ENCODE measurements around the gene ANKRD6.

ANKRD6 gene

GRCh38 chr6:89413006-89413400 is 19.9 kb upstream of the ANKRD6 start:
- no peak for TF ChIP-seq CTCF (conservative IDR thresholded peaks at IDR 0.05; ENCODE audit: low read length)
- no peak for DNase-seq (ENCODE audit: low read depth)
- H3K4me3 ChIP-seq (ENCODE audit: low read length) = no peak overlapping the region

DNA sequence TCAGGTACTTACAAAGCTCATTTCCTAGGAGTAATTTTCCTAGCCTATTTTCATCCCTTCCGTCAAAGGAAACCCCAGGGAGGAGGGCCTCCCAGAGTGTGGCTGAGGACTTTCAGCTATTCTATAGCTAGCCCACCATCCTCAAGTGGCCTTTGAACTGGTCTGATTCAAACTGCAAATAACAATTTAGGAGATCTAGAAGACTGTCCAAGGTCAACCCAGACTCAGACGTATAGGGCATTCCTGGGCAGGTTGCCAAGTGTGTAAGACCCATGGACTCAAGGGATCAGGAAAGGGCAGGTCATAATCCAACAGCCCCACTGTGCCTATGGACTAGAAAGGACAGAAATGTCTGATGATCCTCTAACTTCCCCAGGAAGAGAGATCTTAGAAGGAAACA is 18.7 kb upstream of the ANKRD6 start:
- DNase-seq (ENCODE audit: low read depth) = no peak
- TF ChIP-seq CTCF (conservative IDR thresholded peaks at IDR 0.05; ENCODE audit: low read length) = no peak
- H3K4me3 ChIP-seq (ENCODE audit: low read length) = no peak overlapping the region

DNA sequence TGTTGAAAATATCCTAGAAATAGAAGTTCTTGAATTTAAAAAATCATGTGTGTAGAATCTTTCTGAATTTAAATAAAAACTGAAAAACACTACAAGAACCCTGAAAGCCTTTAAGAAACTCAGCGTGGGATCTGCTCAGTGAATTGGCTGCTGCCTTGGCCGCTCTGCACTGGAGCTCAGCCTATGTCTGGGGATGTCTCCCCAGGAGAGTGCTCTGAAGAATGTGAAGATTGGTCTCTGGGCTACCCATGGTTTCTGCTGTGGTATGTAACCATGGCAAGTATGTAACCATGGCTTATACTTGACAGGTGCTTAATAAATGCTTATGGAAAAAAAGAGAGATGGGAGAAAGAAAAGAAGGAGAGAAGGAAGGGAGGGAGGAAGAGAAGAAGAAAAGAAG is 17.8 kb upstream of the ANKRD6 start:
- DNase-seq (ENCODE audit: low read depth) = no peak
- no peak overlapping the region for H3K4me3 ChIP-seq (ENCODE audit: low read length)
- no peak for TF ChIP-seq CTCF (conservative IDR thresholded peaks at IDR 0.05; ENCODE audit: low read length)

DNA sequence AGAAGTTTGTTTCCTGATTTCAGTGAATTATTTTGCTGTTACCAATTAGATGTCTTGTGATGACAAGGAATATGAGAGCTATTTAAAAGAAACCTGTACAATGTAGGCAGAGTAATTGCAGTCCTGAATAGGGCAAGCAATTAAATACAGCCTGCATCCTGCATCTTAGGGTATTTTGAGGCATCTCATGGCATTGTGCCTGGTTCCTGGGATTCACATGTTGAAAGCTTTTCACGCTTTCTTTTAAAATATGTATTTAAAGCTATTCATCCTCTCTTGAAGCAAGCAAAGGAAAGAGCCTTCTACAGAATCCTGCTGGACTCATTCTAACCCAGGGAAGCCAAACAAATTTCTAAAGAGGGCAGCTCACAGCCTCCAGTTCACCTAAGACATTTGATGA is 16.2 kb upstream of the ANKRD6 start:
- H3K4me3 ChIP-seq (ENCODE audit: low read length) = no peak overlapping the region
- DNase-seq (ENCODE audit: low read depth) = no peak
- no peak for TF ChIP-seq CTCF (conservative IDR thresholded peaks at IDR 0.05; ENCODE audit: low read length)

DNA sequence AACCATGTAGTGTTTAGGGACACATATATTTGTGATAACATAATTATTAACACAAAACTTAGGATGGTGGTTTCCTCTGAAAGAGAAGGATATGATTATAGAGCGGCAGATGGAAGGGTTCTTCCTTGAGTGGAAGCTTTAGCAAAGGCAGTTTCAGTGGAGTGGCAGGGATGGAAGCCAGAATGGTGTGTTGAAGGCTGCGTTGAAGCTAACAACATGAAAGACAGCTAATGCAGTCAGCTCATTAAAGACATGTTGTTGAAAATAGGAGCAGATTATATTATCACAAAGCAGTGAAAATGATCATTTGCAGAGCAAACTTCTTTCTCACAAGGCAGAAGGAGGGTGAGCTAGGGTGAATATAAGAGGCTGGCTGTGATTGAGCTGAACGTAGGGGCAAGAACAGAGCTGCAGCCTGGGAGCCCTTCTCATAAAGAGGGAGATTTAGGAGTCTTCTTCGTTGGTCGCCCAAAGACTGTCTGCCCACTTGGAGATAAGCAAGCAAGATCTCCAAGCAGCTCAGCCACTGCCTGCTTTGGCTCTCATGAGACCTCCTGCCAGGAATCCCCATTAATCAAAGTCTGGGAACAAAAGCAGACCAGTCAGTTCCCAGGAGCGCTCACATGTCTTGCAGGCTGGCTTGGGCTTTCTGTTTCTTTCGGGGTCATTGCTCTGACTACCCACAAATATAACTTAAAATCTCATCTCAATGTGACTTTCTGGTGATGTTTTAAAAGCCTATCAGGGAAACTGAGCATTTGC is 2.6 kb upstream of the ANKRD6 start:
- no peak overlapping the region for H3K4me3 ChIP-seq (ENCODE audit: low read length)
- no peak for TF ChIP-seq CTCF (conservative IDR thresholded peaks at IDR 0.05; ENCODE audit: low read length)
- DNase-seq (ENCODE audit: low read depth) = no peak

- no peak for DNase-seq (ENCODE audit: low read depth)
- no peak for TF ChIP-seq CTCF (conservative IDR thresholded peaks at IDR 0.05; ENCODE audit: low read length)
- peak overlapping the region; percentile 23 for H3K4me3 ChIP-seq (ENCODE audit: low read length)
Observed at GRCh38 chr6:89433252-89434149, 549 bp downstream of the ANKRD6 start.

DNA sequence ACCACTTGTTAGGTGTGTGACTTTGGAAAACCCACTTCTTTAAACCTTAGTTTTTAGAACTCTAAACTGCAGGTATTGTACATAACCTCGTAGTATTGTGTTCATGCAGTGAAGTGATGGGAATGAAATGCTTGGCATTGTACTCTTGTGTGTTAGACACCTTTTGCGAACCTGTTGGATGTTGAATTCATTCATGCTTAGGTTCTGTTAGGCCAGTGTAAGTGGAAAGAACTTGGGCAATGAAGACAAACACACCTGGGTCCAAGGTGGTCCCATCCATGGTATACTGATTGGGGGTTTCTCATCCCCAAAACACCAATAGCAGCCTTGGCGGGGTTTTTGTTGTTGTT is 1.2 kb downstream of the ANKRD6 start:
- no peak for TF ChIP-seq CTCF (conservative IDR thresholded peaks at IDR 0.05; ENCODE audit: low read length)
- H3K4me3 ChIP-seq (ENCODE audit: low read length) = no peak overlapping the region
- no peak for DNase-seq (ENCODE audit: low read depth)
